HG02870 (cell line): ENCODE data around the gene PKP2.
"Not testable (repeated sequence)": the region's sequence is repeated elsewhere in the genome, so short reads cannot be mapped to it uniquely, and the experiment has no call there.

Experiments
- ATAC-seq: cut with Tn5 transposase; IDR thresholded peaks from one replicate; pipeline ENCODE4 v1.9.1; 2021; ENCODE audit warnings: mild to moderate bottlenecking, moderate library complexity; ENCODE audit not compliant: unreplicated experiment

Gene PKP2

GRCh38 chr12:32897281-32897610 is 669 bp upstream of the PKP2 start:
- no peak for ATAC-seq

DNA sequence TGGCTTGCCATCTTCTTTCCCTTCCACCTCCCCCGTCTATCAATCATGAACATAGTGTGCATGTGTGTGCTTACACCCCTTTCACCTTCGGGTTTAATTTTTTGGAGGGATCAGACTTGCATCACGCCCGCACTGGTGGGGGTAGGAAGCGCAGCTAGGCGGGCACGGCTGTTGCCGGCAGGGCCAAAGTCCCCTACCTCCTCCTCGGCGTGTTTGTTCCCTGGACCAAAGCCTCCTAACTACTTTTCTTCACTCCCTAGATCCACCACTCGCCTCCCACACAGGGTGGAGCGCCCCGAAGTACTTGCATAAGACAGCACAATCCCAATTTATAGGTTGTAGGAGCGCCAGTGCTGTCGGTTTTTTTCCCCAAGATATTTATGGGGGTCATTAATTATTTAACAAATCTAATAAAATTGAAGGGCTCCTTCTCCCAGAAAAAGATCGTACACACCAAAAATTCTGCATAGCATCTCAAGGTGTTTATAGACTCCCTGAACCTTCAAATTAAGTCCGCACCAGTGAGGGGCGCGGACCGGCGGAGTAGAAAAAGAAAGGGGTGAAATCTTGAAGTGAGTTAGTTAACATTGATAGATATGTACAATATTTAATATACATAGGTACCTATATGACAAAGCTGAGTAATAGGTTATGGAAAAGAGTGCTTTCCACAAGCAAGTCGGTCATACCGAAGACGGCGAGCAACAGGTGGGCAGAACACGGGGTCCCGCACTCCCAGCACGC is 717 bp downstream of the PKP2 start:
- ATAC-seq = no peak

- ATAC-seq = no peak
These were observed 2.0 kb downstream of the PKP2 start for GRCh38 chr12:32894566-32894965.

DNA sequence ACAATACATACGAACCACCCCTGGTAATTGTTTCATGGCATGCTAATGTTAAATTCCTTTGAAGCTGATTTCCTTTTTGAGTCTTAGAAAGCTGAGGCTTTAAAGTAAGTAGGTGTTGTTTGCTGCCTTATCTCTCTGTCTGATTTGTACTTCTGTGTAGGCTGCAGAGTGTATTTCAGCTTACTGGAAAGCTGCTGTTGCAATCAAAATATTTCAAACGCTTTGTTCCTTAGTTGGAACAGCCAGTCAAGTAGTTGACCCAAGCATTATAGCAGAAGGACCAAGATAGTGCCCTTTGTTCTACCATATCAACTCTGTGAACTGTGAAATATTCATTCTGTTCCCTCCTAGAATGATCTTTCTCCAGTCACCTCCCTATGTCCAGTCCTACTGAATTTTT is 3.1 kb downstream of the PKP2 start:
- no peak for ATAC-seq

- ATAC-seq = no peak
These were observed 3.5 kb downstream of the PKP2 start for GRCh38 chr12:32893043-32893442.

DNA sequence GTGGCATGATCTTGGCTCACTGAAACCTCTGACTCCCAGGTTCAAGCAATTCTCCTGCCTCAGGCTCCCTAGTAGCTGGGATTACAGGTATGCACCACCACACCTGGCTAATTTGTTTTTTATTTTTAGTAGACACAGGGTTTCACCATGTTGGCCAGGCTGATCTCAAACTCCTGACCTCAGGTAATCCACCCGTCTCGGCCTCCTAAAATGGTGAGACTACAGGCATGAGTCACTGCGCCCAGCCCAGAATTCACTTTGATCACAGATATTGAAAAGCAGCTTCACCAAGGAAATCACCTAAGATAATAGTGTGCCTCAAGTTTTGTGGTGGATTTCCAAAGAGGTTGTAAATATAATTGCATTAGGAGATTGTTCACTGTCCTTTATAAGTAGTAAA is 4.2 kb downstream of the PKP2 start:
- not testable (repeated sequence) for ATAC-seq

DNA sequence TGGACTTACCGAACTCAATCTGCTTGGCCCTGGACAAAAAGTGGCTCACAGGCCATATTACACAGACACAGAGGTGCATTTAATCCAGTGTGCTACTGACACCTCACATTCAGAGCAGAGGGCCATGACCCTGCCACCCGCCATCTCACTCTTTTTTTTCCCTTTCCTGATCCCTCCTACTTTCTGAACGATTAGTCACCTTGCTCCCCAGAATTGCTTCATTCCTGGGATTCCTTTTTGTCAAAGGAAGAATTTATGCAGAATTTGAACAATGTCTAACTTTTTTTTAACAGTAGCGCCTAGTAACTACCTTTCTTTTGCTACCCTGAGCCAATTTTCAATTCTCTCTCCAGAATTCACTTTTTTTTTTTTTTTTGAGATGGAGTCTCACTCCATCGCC is 4.6 kb downstream of the PKP2 start:
- no peak for ATAC-seq

DNA sequence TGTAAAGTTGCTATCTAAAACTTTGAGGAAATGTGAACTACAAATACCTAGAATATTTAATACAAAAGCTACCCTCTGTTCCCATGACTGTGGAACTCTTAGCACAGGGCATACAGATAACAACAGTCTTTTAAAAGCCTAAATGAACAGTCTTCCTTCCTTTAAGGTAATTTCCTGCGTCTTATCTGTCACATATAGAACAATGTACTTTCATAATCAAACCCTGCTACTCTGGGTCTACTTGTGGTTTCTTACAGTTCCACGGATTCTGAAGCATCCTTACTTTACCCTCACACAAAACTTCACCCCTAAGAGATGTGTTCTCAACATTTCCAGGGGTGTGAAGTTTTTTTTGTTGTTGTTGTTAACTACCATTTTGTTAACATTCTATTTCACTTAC is 5.1 kb downstream of the PKP2 start:
- ATAC-seq = no peak

GRCh38 chr12:32889011-32889760 is 7.4 kb downstream of the PKP2 start:
- no peak for ATAC-seq

DNA sequence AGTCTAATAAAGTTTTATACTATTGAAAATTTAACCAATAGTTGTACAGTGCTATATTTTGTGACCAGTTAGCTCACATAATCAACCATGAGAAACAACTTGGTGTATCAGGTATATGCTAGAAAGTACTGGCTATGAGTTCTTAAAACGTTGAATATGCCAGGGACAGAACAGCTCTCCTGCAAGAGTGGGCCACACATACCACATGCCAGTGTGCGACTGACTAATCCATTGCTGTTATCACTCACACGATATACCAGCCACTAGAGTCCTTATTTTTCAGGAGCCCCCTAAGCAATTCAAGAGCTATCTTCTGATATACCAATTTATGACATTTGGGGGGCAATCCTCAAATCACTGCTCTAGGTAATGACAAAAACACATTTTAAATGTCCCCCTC is 9.5 kb downstream of the PKP2 start:
- ATAC-seq = no peak

GRCh38 chr12:32885831-32886230 is 10.7 kb downstream of the PKP2 start:
- no peak for ATAC-seq

DNA sequence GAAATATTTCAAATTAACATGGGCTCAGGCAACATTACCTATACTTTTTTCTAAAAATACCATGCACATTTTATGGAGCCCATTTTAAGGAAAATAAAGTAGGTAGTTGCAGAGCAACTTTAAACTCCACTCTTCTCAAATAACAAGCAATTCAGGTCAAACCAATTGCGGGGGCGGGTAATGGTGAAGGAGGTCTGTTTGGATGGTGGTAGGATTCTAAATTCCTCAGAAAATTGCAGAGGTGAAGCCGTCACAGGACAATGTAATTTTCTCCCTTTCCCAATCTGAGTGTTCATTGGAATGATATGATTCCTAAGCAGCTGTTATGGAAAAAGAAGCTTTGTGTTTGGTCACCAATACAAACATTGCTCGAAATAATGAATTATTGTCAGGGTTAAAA is 11.6 kb downstream of the PKP2 start:
- ATAC-seq = no peak

DNA sequence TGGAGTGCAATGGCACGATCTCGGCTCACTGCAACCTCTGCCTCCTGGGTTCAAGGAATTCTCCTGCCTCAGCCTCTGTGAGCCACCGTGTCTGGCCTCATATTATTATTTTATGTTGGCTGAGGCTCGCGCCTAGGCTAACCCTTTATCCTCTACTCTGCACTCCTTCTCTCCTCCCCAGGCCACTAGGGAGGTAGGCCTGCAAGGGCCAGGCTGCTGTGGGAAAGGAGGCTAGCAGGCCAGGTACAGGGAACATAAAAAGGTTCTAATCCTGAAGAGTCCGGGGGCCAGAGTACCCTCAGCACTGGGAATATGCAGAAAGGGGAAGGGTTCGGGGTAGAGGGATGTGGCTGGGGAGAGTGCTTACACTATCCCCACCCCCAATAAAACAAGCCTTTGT is 14.9 kb downstream of the PKP2 start:
- no peak for ATAC-seq

DNA sequence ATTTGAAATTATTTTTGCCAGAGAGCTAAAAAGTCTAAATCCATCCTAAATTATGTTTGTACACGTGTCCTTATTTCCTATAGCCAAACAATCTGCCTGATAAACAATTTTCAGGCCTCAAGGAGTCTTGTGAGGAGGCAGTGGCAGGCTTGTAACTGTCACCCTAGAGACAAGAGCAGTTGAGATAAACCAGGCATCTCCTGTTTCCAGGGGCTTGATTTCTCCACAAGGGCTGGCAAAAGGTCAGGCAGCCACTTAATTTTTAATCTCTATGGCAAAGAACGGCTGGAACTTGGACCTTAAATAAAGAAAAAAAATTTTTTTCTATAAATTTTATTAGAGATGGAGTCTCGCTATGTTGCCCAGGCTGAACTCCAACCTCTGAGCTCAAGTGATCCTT is 15.5 kb downstream of the PKP2 start:
- ATAC-seq = no peak

DNA sequence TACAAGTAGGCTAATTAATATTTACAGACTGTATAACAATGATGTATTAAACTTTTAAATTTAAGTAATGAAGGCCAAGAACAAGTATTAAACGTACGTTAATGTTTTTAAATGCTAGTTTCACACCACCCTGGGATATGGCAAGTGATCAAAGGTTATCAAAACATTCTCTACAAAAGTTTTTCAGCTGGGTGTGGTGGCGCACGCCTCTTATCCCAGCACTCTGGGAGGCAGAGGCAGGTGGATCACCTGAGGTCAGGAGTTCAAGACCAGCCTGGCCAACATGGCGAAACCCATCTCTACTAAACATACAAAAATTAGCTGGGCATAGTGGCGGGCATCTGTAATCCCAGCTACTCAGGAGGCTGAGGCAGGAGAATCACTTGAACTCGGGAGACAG is 17.5 kb downstream of the PKP2 start:
- ATAC-seq = not testable (repeated sequence)

DNA sequence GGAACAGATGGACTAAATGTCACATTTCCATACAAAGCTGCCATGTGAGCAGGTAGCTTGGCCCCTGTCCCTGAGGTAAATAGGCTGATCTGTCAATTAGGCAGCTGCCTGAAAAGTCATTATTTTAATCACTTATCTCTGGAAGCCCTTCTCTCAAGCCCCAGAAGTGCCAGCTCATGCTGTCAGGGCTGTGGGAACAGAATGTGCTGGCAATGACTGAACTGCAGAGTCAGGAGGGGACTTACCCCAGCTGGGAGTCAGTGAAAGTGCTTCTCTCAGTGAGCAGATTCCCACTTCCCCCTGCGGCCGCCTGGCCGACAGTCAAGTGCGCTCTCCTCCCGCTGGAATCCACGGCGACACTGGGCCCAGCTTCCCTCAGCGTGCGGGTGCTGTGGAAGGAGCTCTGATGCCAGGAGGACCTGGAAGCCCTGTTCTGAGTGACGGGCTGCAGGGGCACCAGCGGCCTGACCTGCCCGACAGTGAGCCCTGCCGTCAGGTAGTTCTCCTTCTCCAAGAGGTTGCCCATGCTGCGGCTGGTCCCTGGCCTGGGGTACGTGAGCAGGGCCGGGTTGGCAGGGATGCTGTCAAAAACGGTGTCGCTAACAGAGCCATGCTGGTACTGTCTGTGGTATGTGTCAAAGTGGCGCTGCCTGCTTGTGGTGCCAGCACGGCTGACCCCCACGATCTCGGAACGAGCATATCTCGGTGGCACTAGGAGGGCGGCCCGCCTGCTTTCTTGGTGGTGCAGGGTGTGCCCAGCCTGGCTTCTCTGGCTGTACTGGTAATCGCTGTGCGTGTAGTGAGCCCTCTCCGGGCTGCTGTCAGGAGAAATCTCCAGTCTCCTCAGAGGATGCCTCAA is 18.7 kb downstream of the PKP2 start:
- ATAC-seq = no peak

- no peak for ATAC-seq
These were observed 20.6 kb downstream of the PKP2 start for GRCh38 chr12:32876004-32876403.

DNA sequence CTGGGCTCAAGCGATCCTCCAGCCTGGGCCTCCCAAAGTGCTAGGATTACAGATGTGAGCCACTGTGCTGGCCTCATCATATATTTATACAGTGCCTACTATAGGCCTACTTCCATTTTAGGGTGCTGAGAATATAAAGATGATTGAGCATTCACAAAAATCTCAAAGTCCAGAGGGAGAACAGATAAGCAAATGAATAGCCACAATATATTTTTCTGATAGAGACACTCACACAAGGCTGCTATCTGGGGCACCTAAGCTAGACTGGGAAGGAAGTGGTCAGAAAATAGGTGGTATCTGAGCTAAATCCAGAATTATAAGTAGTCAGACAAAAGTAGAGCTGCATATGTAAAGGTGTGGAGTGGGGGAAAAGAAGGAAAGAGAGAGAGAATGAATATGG is 21.6 kb downstream of the PKP2 start:
- no peak for ATAC-seq

DNA sequence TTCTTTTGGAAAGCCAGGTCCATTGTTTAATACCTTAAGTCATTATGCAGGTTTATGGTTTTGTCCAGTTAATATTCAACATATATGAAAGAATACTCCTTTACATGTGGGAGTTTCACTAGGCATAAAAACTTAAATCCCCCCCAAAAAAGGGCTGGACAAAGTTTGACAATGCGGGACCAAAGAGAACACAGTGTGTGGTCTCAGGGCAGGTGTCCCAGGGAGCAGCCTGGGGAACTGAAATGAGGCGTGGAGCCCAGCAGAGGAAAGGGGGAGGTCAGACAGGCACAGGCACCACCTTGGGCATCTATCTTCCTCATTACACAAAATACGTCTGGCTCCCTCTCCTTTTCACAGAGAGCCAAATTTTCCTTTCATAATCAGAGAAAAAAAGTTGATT is 22.5 kb downstream of the PKP2 start:
- no peak for ATAC-seq

DNA sequence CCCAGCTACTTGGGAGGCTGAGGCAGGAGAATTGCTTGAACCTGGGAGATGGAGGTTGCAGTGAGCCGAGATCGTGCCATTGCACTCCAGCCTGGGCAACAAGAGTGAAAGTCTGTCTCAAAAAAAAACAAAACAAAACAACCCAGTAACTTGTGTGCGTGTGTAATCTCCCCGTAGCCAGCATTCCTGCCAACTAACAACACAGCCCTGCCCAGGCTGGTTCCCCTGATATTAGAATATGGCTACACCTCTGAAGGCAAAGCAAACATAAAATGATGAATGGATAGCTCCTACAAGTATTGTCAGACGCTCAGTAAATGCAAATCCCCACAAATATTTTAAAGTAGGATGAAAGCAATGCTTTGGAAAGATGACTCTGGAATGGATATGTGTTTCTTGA is 24.2 kb downstream of the PKP2 start:
- not testable (repeated sequence) for ATAC-seq

- no peak for ATAC-seq
These were observed 25.9 kb downstream of the PKP2 start for GRCh38 chr12:32870716-32871115.

DNA sequence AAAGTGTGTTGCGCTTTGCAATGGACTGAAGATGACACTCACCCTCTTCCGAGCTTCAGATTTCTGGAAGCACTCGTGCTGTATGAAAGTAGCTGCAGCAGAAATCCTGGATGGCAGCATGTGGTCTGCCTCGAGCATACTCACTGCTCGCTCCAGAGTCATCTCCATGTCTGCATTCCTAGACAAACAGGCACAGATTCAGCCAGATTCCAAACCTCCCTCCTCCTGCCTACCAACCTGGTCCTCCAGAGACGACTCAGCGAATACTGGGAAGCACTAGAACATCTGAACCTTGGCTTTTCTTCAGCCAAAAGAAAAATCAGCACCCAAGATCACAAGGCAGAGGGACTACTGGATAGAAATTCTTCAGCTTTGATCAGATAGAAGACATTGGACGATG is 27.7 kb downstream of the PKP2 start:
- ATAC-seq = no peak
